GM18502 (cell line): ENCODE data around the gene NUDT8.
"Not testable (repeated sequence)": the region's sequence is repeated elsewhere in the genome, so short reads cannot be mapped to it uniquely, and the experiment has no call there.

ENCODE experiments used
- ATAC-seq: cut with Tn5 transposase; IDR thresholded peaks from one replicate; pipeline ENCODE4 v1.9.1; 2021; ENCODE audit warnings: mild to moderate bottlenecking; ENCODE audit not compliant: unreplicated experiment, poor library complexity

Gene NUDT8

DNA sequence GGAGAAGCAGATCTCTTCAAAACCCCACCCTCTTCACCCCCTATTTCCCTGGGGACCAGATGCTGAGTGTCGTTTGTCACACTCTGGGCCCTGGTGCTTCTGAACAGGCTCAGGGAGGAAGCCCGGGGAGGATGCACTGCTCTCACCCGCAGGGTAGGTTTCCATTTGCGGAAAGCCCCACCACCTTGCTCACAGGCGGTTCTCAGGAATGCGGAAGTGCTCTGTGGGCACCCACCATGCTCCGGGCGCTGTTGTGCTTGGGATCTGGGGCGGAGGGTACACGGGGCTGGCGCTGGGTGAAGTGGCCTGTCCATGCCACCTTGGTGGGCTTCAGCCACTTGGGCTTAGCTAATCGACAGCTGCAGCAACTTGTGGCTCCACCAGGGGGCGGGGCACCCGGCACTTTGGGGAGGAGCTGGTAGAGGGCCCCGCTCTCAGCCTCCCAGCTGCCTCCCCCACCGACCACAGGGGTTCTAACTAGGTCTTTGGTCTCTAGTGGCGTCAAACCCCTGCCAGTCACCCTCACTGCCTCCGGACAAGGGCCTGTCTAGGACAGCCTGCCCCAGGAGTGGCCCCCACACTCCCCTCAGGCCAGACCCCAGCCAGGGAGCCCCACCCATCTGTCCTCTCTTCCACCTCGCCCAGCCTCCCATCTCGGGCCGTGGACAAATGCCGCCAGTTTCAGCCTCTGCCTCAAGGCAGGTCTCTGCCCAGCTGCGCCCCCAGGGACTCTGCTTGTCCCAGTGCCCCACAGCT lies 15.6 kb downstream of the NUDT8 start:
- ATAC-seq: peak; percentile 79

DNA sequence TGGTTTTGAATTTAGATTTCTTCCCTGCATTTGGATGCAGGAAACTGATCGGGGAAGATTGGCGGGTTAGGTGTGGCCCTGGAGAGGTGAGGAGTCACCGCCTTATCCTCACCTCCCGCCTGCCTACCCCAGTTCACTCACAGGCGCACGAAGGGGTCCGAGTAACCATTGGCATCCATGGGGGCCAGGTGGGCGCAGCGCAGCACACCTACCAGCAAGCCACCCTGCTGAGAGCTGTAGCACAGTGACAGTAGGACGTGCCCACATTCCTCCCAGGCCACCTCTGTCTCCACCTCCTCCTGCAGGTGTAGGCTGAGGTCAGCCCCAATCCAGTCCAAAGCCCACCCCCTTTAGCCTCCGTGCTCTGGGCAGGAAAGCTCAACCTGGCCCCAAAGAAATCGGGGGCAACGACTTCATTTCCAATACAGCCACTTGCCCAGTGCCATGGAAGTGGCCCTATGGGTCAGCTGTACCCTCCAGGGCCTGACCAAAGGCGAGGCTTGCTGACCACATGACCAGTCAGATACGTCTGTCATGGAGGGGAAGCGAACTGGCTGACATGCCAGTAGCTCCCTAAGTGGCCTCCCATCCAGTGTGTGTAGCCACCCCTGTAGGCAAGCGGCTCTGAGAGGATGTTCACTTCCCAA lies 16.3 kb downstream of the NUDT8 start:
- no peak for ATAC-seq

DNA sequence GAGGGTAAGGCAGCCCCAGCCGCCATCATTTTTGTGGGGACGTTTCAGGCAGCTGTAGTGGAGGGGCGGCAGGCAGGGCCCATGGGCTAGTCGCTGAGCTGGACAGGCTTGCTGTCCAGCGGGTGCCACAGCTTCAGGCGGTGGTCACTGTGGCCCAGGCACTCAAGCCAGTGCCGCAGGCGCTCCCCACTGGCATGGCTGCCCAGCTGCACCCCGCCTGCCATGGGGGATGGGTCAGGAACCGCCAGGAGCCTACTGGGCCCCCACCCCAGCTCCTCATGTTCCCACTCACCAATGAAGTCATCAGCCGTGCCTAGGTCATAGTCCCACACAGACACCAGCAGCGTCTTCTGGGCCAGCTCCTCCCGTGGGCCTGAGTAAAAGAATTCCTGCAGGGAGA lies 17.0 kb downstream of the NUDT8 start:
- no peak for ATAC-seq

DNA sequence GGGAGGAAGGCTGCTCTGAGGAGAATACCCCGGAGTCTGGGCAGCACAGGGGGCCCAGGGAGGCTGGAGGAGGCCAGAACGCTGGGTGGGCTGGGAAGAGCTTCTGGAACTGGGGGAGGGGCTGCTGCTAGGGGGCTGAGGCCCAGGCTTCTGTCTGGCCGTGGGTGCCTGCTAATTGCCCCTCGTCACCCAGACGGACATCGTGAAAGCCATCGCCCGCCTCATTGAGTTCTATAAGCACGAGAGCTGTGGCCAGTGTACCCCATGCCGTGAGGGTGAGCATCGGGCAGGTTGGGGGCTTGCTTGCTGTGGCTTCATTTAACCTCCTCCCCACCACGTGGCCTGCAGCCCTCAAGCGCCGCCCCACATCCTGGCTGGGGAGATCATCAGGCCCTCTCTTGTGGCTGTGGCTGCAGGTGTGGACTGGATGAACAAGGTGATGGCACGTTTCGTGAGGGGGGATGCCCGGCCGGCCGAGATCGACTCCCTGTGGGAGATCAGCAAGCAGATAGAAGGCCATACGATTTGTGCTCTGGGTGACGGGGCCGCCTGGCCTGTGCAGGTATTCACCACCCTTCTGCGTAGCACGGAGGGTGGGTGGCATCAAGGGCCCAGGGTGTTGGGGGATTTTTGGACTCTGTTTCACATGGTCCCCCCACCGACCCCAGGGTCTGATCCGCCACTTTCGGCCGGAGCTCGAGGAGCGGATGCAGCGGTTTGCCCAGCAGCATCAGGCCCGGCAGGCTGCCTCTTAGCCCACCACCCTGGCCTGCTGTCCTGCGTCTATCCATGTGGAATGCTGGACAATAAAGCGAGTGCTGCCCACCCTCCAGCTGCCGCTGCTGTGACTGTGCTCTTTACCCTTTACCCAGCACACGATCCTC lies 17.8 kb downstream of the NUDT8 start:
- no peak for ATAC-seq

DNA sequence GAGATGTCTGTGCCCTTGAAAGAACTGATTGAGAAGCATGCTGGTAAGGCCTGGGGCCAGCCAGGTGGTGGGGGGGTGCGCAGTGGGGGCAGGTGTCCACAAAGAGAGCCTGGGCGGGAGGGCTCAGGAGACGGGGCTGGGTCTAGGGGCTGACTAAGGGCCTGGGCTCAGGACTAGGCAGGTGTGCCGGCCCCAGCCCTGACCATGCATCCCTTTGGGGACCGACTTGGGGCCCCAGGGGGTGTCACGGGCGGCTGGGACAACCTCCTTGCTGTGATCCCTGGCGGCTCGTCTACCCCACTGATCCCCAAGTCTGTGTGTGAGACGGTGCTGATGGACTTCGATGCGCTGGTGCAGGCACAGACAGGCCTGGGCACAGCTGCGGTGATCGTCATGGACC lies 18.6 kb downstream of the NUDT8 start:
- ATAC-seq: no peak

- ATAC-seq: no peak
Measured at GRCh38 chr11:67610302-67610868, 19.4 kb downstream of the NUDT8 start.

- no peak for ATAC-seq
Measured at GRCh38 chr11:67609316-67609715, 20.4 kb downstream of the NUDT8 start.

GRCh38 chr11:67608486-67608885 lies 21.3 kb downstream of the NUDT8 start:
- ATAC-seq: no peak

GRCh38 chr11:67607507-67607906 lies 22.2 kb downstream of the NUDT8 start:
- ATAC-seq: no peak

- peak; percentile 94 for ATAC-seq
Measured at GRCh38 chr11:67606492-67607295, 23.0 kb downstream of the NUDT8 start, which contains the start of gene NDUFV1. Gene NDUFV1 (plus strand): TSS chr11:67606936. CDS start chr11:67607005, 69 bp downstream.

GRCh38 chr11:67606093-67606491 lies 23.6 kb downstream of the NUDT8 start:
- no peak for ATAC-seq

DNA sequence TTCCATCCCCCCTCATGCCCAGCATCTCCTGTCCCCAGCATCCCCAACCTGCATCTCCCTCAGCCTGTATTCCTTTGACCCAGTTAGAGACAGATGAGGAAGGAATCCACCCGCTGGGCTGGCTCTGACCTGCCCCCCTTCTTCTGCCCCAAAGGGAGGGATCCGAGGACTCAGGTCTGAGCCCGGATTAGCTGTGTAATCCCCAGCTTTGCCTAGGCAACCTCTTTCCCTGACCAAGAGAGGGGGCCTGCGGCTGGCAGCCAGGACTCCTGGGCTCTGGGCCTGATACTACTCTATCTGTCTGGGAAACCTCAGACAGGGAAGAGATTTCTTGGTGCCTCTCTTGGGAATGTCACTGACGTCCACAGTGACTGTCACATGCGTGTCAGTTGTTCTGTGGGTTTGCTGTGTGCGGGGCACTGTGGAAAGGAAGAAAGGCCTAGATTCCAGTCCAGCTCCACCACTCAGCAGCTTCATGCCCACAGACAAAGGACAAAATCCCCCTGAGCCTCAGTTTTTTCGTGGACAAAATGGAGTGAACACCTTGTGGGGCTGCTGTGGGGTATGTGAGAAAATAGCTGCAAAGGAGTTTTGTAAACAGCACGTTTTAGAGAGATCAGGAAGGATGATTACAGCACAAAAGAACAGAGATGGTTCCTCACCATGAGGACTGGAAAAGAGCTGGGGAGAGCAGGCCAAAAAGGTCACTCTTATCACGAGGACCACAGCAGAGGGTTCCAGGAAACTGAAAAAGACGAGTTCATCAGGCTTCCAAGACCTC lies 24.3 kb downstream of the NUDT8 start:
- no peak for ATAC-seq

DNA sequence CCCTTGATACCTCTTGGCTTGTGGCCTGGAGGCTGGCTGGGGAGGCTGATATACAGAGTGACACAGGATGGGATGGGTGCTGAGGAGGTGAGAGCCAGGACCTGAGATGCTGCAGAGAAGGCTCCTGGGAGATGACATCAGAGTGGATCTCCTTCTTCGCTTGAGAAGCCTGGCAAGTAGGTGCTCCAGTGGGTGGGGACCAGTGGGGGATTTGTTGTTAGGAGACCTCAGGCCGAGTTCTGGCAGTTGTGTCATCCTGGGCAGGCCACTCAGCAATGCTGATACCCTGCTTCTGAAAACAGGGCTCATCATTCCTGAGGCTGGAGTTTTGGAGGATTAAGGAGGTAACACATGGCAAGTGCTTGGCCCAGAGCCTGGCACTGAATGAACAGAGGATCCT lies 24.9 kb downstream of the NUDT8 start:
- no peak for ATAC-seq

DNA sequence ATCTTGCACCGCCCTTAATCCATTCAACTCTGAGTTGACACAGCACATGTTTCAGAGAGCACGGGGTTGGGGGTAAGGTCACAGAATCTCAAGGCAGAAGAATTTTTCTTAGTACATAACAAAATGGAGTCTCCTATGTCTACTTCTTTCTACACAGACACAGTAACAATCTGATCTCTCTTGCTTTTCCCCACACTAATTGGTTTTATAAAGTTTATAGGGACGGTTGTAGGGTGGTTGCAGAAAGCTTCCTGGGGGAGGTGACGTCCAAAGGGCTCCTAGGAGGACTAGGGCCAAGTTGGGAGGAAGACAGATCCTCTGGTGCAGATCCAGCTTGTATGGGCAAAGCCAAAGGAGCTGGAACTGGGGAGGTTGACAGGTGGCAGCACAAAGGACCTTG lies 25.6 kb downstream of the NUDT8 start:
- ATAC-seq: not testable (repeated sequence)

GRCh38 chr11:67601098-67601497 lies 28.6 kb downstream of the NUDT8 start:
- no peak for ATAC-seq

DNA sequence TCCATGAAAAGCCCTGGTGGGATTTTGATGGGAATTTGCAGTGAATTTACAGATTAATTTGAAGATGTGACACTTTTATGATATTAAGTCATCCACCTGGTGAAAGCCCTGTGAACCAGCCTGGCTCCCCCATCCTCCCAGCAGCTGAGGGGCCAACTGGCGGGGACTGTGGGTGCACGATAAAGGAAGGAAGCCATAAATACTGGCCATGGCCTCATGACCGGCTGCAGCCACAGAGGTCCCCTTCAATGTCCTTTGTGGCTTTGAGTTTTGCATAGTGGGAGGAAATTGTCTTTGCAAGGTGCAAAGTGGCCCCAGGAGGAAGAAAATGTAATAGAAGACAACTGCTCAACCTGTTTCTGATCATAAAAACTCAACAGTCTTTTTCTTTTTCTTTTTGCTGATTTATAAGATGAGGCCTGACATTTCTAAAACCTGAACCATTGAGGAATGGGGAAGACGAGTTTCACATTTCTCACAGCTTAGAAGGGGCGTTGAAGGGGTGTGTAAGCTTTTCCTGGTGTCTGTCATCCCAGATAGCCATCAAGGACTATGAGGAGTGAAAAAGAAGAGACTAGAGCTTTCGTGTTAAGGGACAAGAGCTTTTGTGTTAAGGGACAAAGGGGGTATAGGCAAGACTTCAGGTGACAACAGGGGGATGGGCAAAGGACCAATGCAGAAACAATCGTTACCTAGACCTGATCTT lies 29.3 kb downstream of the NUDT8 start:
- no peak for ATAC-seq

GRCh38 chr11:67599149-67599548 lies 30.6 kb downstream of the NUDT8 start:
- ATAC-seq: no peak

DNA sequence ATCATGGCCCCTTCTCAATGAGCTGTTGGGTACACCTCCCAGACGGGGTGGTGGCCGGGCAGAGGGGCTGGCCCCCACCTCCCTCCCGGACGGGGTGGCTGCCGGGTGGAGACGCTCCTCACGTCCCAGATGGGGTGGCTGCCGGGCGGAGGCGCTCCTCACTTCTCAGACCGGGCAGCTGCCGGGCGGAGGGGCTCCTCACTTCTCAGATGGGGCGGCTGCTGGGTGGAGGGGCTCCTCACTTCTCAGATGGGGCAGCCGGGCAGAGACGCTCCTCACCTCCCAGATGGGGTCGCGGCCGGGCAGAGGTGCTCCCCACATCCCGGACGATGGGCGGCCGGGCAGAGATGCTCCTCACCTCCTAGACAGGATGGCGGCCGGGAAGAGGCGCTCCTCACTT lies 31.8 kb downstream of the NUDT8 start:
- not testable (repeated sequence) for ATAC-seq
